ACHN (cell line): ENCODE data around the gene GPRC5B.
A peak's percentile ranks its signal among the peaks of the same experiment; 100 is the strongest.

Source experiments
- DNase-seq: peaks from one replicate; pipeline ENCODE4 v3.0.0-alpha.2; 2015
- in situ Hi-C: cut with HindIII; loops from 2 replicates; pipeline ENCODE4 v1.10.0; 2017; ENCODE audit warnings: low sequenced_read_pairs, low pct_ligation_motif_present, low pct_unique_long_range_greater_than_20kb

GPRC5B gene

GRCh38 chr16:19899605-19899955 is 14.9 kb upstream of the GPRC5B start:
- in situ Hi-C loops, result loop anchor here (25.0 kb wide), 1 partner anchor 287 kb away; no protein-coding TSS in a partner anchor
- no peak for DNase-seq

- peak; percentile 68 for DNase-seq
- in situ Hi-C loops, result loop anchor here (25.0 kb wide), 1 partner anchor 287 kb away; no protein-coding TSS in a partner anchor
Measured at GRCh38 chr16:19898924-19899604, 14.4 kb upstream of the GPRC5B start.

- no peak for DNase-seq
- in situ Hi-C loops, result loop anchor here (25.0 kb wide), 1 partner anchor 286 kb away; no protein-coding TSS in a partner anchor
Measured at GRCh38 chr16:19898166-19898565, 13.5 kb upstream of the GPRC5B start.

GRCh38 chr16:19896951-19897350 is 12.3 kb upstream of the GPRC5B start:
- in situ Hi-C loops, result loop anchor here (25.0 kb wide), 1 partner anchor 285 kb away; no protein-coding TSS in a partner anchor
- DNase-seq, result no peak

- DNase-seq, result no peak
- in situ Hi-C loops, result loop anchor here (25.0 kb wide), 1 partner anchor 282 kb away; no protein-coding TSS in a partner anchor
Measured at GRCh38 chr16:19894586-19894985, 9.9 kb upstream of the GPRC5B start.

GRCh38 chr16:19892902-19893301 is 8.3 kb upstream of the GPRC5B start:
- in situ Hi-C loops, result loop anchor here (25.0 kb wide), 1 partner anchor 281 kb away; no protein-coding TSS in a partner anchor
- DNase-seq, result no peak

- no peak for DNase-seq
- in situ Hi-C loops, result loop anchor here (25.0 kb wide), 1 partner anchor 279 kb away; no protein-coding TSS in a partner anchor
Measured at GRCh38 chr16:19890901-19891300, 6.3 kb upstream of the GPRC5B start.

GRCh38 chr16:19888834-19889233 is 4.2 kb upstream of the GPRC5B start:
- DNase-seq, result no peak
- in situ Hi-C loops, result loop anchor here (25.0 kb wide), 1 partner anchor 277 kb away; no protein-coding TSS in a partner anchor

GRCh38 chr16:19886073-19886941 is 1.7 kb upstream of the GPRC5B start:
- DNase-seq, result peak; percentile 82
- in situ Hi-C loops, result loop anchor here (25.0 kb wide), 1 partner anchor 274 kb away; no protein-coding TSS in a partner anchor

GRCh38 chr16:19885451-19886072 is 914 bp upstream of the GPRC5B start:
- in situ Hi-C loops, result loop anchor here (25.0 kb wide), 1 partner anchor 273 kb away; no protein-coding TSS in a partner anchor

GRCh38 chr16:19883966-19884485 is 622 bp downstream of the GPRC5B start:
- no peak for DNase-seq
- in situ Hi-C loops, result loop anchor here (25.0 kb wide), 1 partner anchor 272 kb away; no protein-coding TSS in a partner anchor

More at GRCh38 chr16:19885451-19886072, 914 bp upstream of the GPRC5B start:
- DNase-seq, result no peak

- peak; percentile 28 for DNase-seq
- in situ Hi-C loops, result loop anchor here (25.0 kb wide), 1 partner anchor 271 kb away; no protein-coding TSS in a partner anchor
Measured at GRCh38 chr16:19883296-19883965, 1.2 kb downstream of the GPRC5B start.

GRCh38 chr16:19882646-19883045 is 2.0 kb downstream of the GPRC5B start:
- no peak for DNase-seq
- in situ Hi-C loops, result loop anchor here (25.0 kb wide), 1 partner anchor 270 kb away; no protein-coding TSS in a partner anchor

GRCh38 chr16:19882186-19882585 is 2.5 kb downstream of the GPRC5B start:
- DNase-seq, result no peak
- in situ Hi-C loops, result loop anchor here (25.0 kb wide), 1 partner anchor 270 kb away; no protein-coding TSS in a partner anchor

- DNase-seq, result no peak
- in situ Hi-C loops, result loop anchor here (25.0 kb wide), 1 partner anchor 269 kb away; no protein-coding TSS in a partner anchor
Measured at GRCh38 chr16:19881783-19882182, 2.9 kb downstream of the GPRC5B start.

GRCh38 chr16:19881028-19881427 is 3.6 kb downstream of the GPRC5B start:
- DNase-seq, result no peak
- in situ Hi-C loops, result loop anchor here (25.0 kb wide), 1 partner anchor 269 kb away; no protein-coding TSS in a partner anchor

- in situ Hi-C loops, result loop anchor here (25.0 kb wide), 1 partner anchor 267 kb away; no protein-coding TSS in a partner anchor
- no peak for DNase-seq
Measured at GRCh38 chr16:19879241-19879792, 5.3 kb downstream of the GPRC5B start.
